Liver (tissue), 3 donors: Measurements from ENCODE around the gene STK24.

Source experiments
- ATF3 ChIP-seq: IDR thresholded peaks from 2 replicates; pipeline ENCODE4 v1.6.1; 2016; ENCODE audit warnings: antibody characterized with exemption
- CTCF ChIP-seq: fragments of 150-350 bp; IDR thresholded peaks from 2 replicates; pipeline ENCODE4 v1.5.1; 2017; ENCODE audit warnings: improper control_type of control experiment, low read depth, low read length; ENCODE audit not compliant: missing input control
- EGR1 ChIP-seq, 2 donors: IDR thresholded peaks; 2 replicates each; pipeline ENCODE4 v1.6.1; 2016 to 2018; ENCODE audit warnings: antibody characterized with exemption in 2 of 2, low read depth in 2 of 2
- FOXA2 ChIP-seq: IDR thresholded peaks from 2 replicates; pipeline ENCODE4 v1.6.1; 2016; ENCODE audit warnings: antibody characterized with exemption
- GABPA ChIP-seq, 2 donors: IDR thresholded peaks in 1 of 2; conservative IDR thresholded peaks in 1 of 2; 2 replicates each; pipeline ENCODE4 v1.6.1; 2016; ENCODE audit warnings: antibody characterized with exemption in 2 of 2, mild to moderate bottlenecking in 1 of 2, moderate library complexity in 1 of 2
- MAX ChIP-seq: IDR thresholded peaks from 2 replicates; pipeline ENCODE4 v1.6.1; 2016; ENCODE audit warnings: antibody characterized with exemption
- REST ChIP-seq: IDR thresholded peaks from 2 replicates; pipeline ENCODE4 v1.6.1; 2016; ENCODE audit warnings: antibody characterized with exemption, mild to moderate bottlenecking
- RXRA ChIP-seq, 2 donors: IDR thresholded peaks; 2 replicates each; pipeline ENCODE4 v1.6.1; 2017 to 2018; ENCODE audit warnings: antibody characterized with exemption in 2 of 2, mild to moderate bottlenecking in 1 of 2
- YY1 ChIP-seq: IDR thresholded peaks from 2 replicates; pipeline ENCODE4 v1.6.1; 2016; ENCODE audit warnings: antibody characterized with exemption, mild to moderate bottlenecking
- ZBTB33 ChIP-seq: IDR thresholded peaks from 2 replicates; pipeline ENCODE4 v1.6.1; 2016; ENCODE audit warnings: antibody characterized with exemption
- donor health status: healthy.
- donor health status: healthy.

GRCh38 chr13:98405690-98406344, 171.1 kb downstream of the STK24 start:
- TF ChIP-seq CTCF (no peak), YY1 (no peak), EGR1 (IDR thresholded peaks at IDR 0.05; ENCODE audit: low read depth in 2 of 2) (no peak), MAX (no peak), GABPA (IDR thresholded peaks at IDR 0.05 in 1 of 2, conservative IDR thresholded peaks at IDR 0.05 in 1 of 2) (no peak), REST (no peak), RXRA (IDR thresholded peaks at IDR 0.05) (no peak), FOXA2 (no peak), ZBTB33 (no peak), ATF3 (no peak)
